NB4 (cell line): ENCODE measurements around the gene DGKI.

Experiments used
- DNase-seq: peaks from one replicate; pipeline ENCODE4 v3.0.0; 2010; ENCODE audit warnings: low read depth
- H3K4me3 ChIP-seq: one replicate; pipeline ENCODE4 v1.5.1; 2011; ENCODE audit warnings: mild to moderate bottlenecking, low read depth, low read length, moderate library complexity
- CTCF ChIP-seq: IDR thresholded peaks from one replicate; pipeline ENCODE4 v1.5.1; 2012; ENCODE audit warnings: low read depth, low read length
- MAX ChIP-seq: IDR thresholded peaks from 2 replicates; pipeline ENCODE4 v1.6.1; 2011; ENCODE audit warnings: low read depth, low read length
- MYC ChIP-seq: IDR thresholded peaks from 2 replicates; pipeline ENCODE4 v1.6.1; 2011; ENCODE audit warnings: low read depth, low read length
- POLR2A ChIP-seq: IDR thresholded peaks from 2 replicates; pipeline ENCODE4 v1.6.1; 2011; ENCODE audit warnings: mild to moderate bottlenecking; ENCODE audit not compliant: insufficient read length; ENCODE audit errors: extremely low read depth

Gene DGKI

GRCh38 chr7:137846827-137847567, at the start of gene DGKI:
Gene DGKI (minus strand): TSS chr7:137846974.
- TF ChIP-seq POLR2A (no peak), CTCF (no peak), MYC (no peak), MAX (no peak)
- no peak for DNase-seq
- H3K4me3 ChIP-seq, result no peak within 1 kb of the TSS

GRCh38 chr7:137895301-137896221, 48.8 kb upstream of the DGKI start:
- no peak for DNase-seq
- TF ChIP-seq MAX (no peak), MYC (no peak), POLR2A (no peak)
- no peak overlapping the region for H3K4me3 ChIP-seq

DNA sequence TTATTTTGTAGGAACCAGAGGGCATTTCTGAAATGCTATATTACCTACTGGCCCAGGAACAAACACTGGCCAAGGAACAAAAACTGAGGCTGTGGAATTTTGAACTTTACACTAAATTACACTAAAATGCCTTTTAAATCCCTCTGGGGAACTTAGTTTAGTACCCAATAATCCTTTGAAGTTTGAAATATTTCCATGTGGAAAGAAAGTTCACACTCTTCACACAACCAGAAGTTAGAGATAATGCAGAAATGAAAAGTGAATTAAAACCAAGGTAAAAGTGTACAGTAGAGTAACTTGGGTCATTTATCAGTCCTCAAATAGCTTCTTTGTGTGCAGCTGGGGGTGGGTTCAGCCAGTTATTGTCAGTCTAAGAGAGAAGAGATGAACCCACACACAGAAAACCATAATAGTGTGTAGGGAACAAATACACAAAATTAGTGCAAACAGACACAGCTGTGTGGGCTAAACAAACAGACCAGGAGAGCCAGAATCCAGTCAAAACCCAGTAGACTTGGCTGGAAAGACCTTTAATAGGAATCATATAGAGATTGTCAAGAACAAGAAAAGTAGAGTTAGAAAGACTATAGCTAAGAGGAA, 46.5 kb upstream of the DGKI start:
- DNase-seq, result no peak
- H3K4me3 ChIP-seq, result no peak overlapping the region
- TF ChIP-seq POLR2A, result no peak
- TF ChIP-seq MAX, result no peak
- no peak for TF ChIP-seq CTCF
- TF ChIP-seq MYC, result no peak

- no peak overlapping the region for H3K4me3 ChIP-seq
- DNase-seq, result no peak
- TF ChIP-seq MAX, result no peak
- TF ChIP-seq POLR2A, result no peak
- no peak for TF ChIP-seq CTCF
- no peak for TF ChIP-seq MYC
Observed at GRCh38 chr7:137891016-137891655, 44.4 kb upstream of the DGKI start.

DNA sequence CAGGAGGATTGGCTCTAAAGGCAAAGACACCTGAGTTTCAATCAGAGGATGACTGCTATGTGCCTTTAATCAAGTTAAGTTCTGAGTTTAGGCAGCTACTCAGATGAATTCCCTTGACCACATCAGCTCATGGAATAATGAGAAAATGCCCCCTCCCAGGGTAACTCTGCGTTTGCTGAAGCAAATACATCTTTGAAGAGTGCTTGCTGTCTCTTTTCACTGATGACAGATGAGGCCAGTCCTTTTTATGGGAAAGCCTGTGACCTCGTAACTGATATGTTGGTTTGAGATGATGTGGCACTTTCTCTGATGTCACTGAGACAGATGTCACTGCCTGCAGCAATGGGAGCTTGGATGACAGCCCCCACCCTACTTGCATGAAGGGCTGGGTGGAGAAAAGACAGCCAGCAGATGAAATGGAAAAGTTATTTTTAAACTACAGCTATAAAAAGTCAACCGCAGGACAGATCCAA, 43.7 kb upstream of the DGKI start:
- H3K4me3 ChIP-seq, result no peak overlapping the region
- no peak for TF ChIP-seq MAX
- TF ChIP-seq MYC, result no peak
- TF ChIP-seq POLR2A, result no peak
- no peak for TF ChIP-seq CTCF
- no peak for DNase-seq
